Left renal pelvis (tissue), 4 donors: Measurements from ENCODE around the gene FADS2. TPM values are rescaled to one million over a fixed set of nuclear protein-coding genes. Genes with fewer than 3 reads are reported as not detected.

Experiments used
- DNase-seq, 4 donors: peaks; one replicate each; pipeline ENCODE4 v3.0.0-alpha.2; 2013; ENCODE audit warnings: low read depth in 4 of 4, low spot score in 3 of 4
- polyA plus RNA-seq, 4 donors: library from polyadenylated mRNA; unstranded; fragments of 120-200 nt; gene quantifications; one replicate each; pipeline ENCODE4 v1.2.1, GENCODE V29; 2013; ENCODE audit not compliant: insufficient read length in 4 of 4

Gene FADS2
- polyA plus RNA-seq, 4 donors: 83.8 to 142 (median 96.2) TPM

- no peak for DNase-seq
Measured at GRCh38 chr11:61842528-61842820, 14.4 kb downstream of the FADS2 start.

GRCh38 chr11:61844909-61845565, 16.9 kb downstream of the FADS2 start:
- no peak for DNase-seq

- no peak for DNase-seq
Measured at GRCh38 chr11:61846362-61847020, 18.4 kb downstream of the FADS2 start.

GRCh38 chr11:61847914-61848581, 19.9 kb downstream of the FADS2 start:
- DNase-seq: no peak

- DNase-seq: no peak
Measured at GRCh38 chr11:61848631-61849030, 20.5 kb downstream of the FADS2 start.

GRCh38 chr11:61850687-61851086, 22.6 kb downstream of the FADS2 start:
- no peak for DNase-seq

GRCh38 chr11:61851113-61851899, 23.2 kb downstream of the FADS2 start:
- no peak for DNase-seq

GRCh38 chr11:61851900-61852295, 23.8 kb downstream of the FADS2 start:
- DNase-seq: no peak

GRCh38 chr11:61853698-61854169, 25.6 kb downstream of the FADS2 start:
- no peak for DNase-seq

GRCh38 chr11:61854206-61854895, 26.3 kb downstream of the FADS2 start:
- DNase-seq: no peak

- DNase-seq: no peak
Measured at GRCh38 chr11:61854966-61855714, 27.0 kb downstream of the FADS2 start.

GRCh38 chr11:61855939-61856680, 28.0 kb downstream of the FADS2 start:
- no peak for DNase-seq

- DNase-seq: no peak
Measured at GRCh38 chr11:61860054-61860903, 32.2 kb downstream of the FADS2 start.

- DNase-seq: no peak
Measured at GRCh38 chr11:61861634-61862033, 33.5 kb downstream of the FADS2 start.

GRCh38 chr11:61862714-61863547, 34.8 kb downstream of the FADS2 start:
- DNase-seq: no peak

GRCh38 chr11:61863548-61864081, 35.5 kb downstream of the FADS2 start:
- DNase-seq: no peak
